ENCODE data around the gene PSAPL1.

Gene PSAPL1

DNA sequence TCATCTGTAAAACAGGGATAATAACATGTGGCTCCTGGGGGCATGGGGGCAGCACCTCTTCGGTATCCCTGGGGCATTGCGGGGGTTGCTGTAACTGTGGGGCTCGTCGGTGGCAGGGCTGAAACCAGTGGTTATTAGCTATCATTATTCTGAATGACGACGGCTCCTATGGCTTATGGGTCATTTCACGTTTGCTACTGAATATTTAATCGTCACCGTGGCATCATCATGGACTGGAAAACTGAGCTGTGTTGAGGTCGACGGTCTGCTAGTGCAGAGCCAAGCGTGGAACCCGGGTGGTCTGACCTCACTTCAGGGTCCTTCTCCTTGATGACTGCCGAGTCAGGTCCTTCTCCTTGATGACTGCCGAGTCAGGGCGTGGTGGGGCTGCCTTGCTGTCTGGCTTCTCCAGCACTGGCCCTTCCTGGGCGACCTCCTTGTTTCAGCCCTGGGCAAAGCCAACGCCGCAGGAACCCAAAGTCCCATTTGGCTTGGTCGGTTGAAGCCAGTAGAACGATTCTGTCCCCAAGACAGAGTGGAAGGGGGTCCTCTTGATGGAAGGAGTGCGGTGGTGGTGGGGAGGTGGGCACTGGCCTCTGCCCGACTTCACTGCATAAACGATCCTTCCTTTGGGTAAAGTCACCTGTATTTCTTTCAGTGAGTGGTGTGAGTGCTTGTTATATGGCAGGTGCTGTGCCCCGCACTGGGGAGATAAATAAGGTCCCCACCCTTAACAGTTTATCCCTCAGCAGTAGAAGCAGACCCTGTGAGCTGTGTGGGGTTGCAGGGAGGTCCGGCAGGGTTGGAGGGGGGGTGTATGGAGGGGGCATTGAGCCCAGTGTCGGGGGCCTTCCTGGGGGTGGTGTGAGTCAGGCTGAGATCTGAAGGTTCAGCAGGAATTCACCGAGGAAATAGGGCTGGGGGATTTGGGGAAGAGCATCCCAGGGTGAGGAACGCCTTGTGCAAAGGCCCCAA, 40.8 kb downstream of the PSAPL1 start:
- no peak for DNase-seq

DNA sequence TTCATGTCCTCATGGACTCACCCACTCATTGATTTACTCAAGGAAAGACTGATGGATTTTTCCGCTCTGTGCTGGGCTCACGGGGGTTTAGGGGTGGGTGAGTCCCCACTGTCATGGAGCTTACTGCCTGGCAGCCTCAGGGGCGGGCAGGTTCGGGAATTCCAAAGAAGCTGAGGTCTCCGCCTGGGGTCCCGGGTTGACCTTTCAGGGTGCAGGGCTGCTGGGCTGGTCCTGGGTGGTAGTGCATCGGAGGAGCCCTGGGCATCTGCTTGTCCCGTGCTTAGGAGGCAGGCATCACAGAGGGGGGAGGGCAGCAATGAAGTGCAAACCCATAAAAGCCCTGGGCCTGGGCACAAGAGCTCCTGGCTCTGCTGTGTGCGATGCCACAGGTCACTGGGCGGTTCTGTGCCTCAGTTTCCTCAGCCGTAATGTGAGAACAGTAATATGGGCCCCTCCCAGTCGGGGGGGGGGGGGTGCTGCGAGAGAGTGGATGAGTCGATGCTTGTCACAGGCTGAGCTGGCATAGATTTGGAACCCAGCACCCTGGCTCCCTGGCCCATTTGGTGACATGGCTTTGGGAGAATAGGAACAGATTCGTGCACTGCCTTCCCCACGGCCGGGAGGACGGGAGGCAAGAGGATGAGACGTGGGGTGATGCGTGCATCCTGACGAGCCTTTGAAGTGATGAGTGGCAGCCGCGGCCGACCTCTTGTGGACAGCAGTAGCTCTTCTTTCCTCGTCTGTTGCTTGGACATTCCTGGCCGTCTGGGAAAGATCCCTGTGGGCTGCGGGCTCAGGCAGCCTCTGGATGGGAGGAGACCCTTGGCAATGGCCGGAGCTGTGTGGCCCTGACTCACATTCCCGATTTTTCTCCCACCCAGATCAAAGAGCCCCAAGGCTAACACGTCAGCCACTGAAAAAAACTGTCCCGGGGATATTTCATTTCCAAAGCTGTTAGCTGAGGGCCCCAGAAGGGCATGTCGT, 42.0 kb downstream of the PSAPL1 start:
- peak in 1 of 2 experiments; percentile 3 for DNase-seq

DNA sequence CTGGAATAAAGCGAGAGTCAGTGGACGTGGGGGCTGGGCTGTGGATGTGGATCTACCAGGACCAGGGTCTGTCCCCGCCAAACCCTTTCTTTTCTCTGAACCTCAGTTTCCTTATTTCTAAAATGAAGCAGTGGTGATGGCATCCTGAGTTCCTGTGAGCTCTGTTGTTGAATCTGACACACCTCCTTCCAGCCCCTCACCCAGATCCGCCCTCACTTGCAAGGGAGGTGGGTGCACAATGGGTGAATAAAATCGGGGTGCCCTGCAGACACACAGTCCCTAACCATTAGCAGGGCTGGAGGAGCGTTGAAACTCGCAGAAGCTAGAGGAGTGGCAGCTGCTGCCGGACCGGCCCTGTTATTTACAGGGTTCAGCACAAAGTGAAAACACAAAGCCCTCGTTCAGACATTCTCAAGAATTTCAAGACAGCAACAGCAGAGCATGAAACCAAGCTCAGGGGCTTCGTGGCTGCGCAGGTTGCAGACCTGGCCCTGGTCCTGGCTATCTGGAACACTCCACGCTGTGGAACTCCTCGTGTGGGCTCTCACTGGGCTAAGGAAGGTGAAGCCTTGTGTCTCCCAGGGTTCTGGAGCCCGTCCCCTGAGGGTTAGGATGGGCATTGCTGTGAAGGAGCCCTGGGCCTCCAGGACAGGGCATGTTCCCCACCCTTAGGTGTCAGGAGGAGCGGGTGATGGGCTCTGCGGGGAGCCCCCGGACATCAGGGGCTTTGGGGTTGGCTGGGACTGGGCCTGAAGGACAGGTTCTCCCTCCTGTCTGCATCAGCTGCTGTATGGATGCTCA, 42.9 kb downstream of the PSAPL1 start:
- peak in 1 of 2 experiments; percentile 4 for DNase-seq

DNA sequence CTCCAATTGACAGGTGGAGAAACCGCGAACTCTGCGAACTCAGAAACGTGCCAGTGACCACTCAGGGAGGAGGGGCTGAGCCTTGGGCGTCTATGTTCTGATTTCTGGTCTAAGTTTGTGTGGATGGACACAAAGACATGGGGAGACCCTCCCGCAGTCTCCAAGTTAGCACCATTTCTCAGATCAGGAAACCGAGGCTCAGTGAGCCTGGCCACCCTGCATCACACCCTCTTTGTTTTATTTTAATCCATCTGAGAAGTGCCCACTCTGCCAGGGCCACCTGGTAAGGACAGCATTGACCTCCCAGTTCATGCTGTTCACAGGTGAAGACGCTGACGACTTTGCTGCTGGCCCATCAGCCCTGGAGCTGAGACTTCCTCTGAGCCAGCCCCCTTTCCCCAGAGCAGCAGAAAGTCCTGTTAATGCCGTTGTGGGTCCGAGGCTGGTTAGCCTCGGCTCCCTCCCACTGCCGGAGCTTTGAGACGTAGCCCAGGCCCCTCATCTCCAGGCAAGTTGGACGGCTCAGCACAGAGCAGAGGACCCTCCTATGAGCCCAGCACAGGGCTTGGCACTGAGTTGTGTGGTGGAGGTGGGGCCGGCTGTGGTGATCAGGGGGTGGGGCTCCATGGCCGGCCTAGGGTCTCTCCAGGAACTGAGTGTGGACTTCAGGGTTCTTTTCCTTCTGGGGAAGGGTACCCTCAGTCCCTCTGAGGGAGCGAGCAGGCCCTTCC, 43.7 kb downstream of the PSAPL1 start:
- peak in 1 of 2 experiments; percentile 4 for DNase-seq

DNA sequence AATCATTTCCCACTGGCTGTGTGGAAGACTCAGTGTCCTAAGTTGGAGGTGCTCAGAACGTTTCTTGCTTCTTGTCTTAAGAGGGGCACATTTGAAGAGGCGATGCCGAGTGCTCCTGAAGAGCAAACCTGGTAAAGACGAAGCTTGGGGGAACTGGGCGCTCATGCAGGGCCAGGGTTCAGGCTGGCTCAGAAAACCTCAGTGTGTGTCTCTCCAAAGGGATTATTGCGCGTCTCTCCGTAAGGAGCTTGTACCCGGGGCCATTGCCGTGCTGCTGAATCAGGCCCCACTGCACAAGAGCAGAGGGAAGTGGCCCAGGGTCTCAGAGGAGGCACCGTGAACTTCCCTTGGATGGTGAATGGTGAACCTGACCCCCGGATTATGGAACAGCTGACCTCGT, 44.4 kb downstream of the PSAPL1 start:
- DNase-seq, result no peak

DNA sequence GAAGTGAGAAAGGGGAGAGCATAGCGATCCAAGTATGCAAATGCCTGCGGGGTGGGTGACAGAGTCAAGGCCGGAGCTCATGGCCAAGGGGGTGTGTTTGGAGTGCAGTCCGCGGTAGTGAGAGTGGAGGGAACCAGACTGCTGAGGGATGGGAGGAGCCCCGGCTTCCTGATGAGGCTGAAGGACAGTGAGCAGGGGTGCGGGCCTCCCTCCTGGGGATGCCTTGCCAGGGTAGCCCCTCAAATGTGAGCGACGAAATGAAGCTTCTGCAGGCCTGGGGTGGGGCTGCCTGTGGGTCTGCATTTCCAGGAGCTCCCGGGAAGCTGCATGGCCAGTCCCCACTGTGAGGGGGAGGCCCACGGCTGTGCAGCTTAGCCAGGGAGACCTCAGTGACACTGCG, 45.0 kb downstream of the PSAPL1 start:
- DNase-seq, result peak in 1 of 2 experiments; percentile 2

DNA sequence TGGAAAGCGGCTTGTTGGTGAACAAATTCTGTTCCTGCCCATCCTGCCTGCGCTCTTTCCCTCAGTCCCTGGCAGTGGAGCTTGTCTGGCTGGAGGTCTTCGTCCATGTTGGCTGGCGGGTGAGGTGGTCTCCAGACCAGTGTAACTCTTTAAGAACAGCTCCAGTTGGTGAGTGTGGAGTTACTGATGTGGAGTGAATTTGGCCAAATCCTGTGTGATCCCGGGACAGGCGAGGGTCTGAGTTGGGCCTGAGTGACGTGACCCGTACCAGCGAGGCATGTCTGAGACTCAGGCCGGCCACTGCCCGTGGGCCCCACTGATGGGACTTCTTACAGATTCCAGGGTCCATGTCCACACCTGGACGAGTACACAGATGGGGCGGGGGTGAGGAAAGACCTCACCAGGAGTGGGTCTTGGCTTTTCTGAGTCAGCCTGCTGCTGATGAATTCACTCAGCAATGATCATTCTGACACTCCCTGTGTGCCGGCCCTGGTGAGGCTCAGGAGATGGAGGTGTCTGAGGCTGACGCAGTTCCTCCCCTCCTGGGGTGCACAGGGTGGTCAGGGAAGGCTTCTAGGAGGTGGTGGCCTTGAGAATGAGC, 45.5 kb downstream of the PSAPL1 start:
- peak in 1 of 2 experiments; percentile 1 for DNase-seq

DNA sequence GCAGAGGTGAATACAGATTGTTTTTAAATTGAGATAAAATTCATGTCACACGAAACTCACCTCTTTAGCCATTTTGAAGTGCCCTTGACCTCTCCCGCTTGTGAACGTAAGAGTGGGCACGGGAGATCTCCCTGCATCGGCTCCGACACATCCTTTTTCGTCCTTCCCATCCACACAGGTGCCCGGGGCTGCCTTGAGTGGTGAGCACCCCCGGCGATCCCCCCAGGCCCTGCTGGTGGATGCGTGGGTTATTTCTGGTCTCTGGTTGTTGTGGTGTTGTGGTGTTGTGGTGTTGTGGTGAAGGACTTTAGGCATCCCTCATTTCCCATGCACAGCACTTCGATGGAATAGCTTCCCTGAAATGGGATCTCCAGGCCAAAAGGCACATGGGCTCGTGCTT, 46.1 kb downstream of the PSAPL1 start:
- no peak for DNase-seq

DNA sequence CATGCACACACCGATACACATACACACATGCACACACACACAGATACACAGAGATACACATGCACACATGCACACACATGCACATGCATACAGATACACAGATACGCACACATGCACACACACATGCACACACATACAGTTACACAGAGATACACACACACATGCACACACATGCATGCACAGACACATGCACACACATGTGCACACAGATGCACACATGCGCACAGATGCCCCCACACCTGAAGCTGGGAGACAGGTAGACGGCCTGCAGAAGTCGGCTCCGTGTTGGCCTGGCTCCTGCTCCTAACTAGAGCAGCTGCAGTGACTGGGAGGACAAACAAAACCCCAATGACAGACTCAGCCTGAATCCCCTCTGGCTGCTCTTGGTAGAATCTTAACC, 46.8 kb downstream of the PSAPL1 start:
- DNase-seq, result no peak

DNA sequence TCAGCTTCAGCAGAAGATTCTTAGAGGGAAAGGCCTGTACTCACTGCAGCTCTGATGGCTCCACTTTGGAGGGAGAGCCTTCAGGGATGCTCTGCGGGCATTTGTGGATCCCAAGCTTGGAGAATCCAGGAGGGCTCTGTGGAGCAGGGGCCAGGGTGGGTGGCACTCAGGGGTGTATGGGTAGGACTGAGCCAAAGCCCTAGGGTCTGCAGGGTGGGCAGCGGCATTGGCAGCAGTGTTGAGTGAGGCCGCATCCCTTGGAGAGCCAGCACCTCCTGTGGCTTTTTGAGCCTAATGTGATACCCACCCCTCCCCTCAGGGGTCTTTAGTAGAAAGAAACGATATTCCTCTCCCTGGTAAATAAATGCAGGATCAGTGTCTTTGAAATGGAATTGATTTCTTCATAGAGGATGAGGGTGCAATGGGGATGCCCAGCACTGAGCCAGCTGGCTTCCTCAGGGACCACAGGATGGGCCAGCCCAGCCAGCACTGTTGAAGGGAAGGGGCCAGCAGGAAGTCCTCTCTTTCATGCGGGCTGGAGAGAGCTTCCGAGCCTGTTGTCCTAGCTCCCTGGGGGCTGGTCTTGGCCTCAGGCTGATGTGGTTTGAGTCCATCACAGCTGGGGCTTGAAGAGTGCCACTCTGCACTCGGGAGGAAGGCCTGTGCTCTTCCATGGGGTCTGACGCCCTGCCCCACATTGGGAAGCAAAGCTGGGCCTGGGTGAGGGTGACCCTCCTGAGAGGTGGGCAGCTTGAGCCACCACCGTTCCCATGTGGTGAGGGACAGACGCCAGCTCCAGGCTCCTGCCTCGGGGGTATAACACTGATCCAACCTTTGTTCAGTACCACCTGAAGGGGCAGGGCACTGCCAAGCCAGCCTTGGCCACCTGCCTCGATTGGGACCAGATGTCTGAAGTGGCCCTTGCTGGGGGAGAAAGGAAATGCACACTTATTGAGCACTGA, 49.5 kb downstream of the PSAPL1 start:
- no peak for DNase-seq

DNA sequence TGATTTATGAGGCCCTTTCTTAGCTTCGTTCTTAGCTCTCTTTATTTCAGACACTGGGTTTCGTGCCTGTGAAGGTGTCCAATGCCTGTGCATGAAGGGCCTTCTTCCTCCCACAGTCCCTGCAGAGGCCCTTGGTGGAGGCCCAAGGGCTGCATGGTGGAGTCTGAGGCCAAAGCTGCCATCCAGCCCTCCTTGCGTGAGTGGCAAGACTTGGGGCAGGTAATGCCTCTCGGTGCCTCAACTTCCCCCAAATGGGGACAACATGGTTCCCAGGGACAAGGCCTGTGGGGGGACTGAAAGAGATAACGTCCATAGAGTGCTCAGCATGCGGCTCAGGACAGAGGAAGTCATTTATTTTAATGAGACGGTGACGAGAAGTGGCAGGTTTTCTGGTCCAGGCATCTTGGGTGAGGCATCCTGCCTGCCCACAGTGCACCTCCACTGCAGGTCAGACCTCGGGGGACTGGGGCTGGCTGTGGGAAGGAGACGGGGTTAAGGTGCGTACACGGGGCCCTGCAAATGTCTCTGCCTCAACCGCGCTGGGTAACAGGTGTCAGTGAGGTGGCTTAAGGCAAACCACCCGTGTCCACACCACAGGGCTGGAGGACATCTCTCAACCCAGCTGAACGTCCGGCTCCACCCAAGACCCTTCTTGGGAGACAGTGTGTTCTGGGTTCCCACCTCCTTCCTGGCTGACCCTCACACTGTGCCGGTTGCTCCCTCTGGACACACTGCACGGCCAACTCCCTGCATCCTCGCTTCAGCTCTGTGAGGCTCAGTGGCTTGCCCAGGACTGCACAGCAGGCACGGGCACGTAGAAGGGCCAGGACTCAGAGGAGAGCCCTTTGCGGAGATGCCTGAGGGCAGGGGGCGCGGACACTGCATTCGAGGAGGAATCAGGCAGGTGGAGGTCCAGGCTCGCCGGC, 50.5 kb downstream of the PSAPL1 start:
- DNase-seq, result peak in 1 of 2 experiments; percentile 9

DNA sequence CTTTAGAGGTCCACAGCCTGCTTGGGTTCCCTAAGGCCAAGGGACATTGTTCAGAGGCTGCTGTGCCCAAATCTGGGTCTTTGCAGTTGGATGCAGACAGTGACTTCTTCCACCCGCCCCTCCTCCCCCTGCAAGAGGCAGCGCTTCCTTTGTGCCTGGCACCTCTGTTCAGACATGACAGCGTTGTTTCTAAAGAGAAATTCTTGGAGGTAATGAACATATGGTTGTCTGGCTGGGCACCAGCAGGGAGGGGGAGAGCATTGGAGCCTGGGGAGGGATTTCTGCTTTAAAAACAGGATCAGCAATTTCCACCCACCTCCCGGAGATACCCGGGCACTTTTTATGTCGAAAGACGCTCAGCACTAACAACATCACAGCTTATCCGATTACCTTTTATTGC, 51.5 kb downstream of the PSAPL1 start:
- DNase-seq, result no peak

DNA sequence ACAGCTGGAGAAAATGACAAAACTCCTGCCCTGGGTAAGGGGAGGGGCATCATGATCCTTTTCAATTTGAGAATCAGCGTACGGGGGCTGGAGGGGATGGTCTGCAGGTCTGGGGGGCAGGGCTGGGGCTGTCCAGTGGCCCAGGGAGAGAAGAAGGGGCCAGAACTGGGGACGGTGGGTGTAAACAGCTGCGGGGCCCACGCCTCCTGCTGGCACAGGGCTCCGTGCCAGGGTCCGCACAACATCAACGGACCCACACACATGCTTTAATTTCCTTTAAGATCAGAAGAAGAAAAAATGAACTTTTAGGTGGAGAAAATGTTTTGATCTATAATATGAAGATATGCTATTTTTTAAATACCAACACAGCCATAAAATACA, 52.1 kb downstream of the PSAPL1 start:
- no peak for DNase-seq

DNA sequence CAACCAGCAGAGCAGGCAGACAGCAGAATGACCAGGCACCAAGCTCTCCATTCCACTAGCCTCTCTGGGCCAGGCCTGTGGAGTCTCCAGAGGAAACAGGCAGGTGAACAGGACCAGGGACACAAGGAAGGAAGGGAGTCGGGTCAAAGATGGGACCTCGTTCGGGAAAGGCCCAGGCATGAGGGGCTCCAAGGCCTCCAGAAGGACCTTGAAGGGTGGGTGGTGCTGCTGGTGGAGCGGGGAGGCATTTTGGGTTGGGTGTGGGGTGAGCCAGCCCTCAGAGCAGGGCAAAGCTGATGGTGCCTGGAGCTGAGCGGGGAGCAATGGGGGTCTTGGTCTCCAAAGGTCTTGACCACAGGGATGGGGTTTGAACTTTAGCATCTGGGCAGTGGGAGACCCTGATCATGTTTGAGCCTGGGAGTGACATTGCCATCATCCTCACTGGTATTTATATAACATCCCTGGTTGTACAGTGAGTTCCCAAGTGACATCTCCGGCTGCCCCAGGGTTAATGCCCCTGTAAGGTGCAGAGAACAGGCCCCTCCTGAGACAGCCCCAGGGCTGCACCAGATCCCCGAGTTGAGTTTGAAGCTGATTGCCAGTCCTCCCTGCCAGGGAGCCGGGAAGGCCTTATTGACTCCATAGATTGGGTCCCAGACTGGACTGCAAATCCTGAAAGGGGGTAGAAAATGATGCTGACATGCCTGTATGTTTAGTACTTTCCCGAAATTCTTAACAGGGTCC, 52.7 kb downstream of the PSAPL1 start:
- DNase-seq, result no peak

DNA sequence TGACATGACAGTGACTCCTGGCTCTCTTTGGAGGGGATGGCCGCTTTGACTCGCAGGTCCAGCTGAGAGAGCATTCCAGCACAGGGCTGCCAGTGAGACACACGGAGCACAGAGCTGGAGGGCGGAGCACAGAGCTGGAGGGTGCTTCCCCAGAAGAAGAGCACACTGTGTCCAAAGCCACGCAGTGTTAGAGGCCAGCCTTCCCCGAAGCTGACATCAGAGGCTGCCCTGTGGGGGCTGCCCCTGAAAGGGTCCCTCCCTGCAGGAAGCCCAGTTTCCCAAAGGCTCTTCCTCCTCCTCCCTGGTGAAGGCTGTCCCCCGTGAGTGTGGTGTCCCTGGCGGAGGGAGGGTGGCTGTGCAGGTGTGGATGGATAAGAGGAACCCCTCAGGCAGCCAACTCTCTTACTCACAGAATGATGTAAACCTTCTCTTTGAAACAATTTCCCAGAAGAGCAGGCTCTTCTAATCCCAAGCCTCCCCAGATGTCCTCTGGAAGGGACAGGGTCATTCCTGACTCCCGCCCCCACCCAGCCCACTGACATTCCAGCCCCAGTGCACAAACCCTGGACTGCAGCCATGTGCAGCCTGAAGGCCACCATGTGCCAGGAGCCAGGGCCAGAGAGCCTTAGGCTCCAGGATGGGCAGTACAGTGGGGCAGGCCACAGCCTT, 53.4 kb downstream of the PSAPL1 start:
- DNase-seq, result no peak
